ENCODE results near the gene PAPSS2. TPM values are rescaled to one million over a fixed set of nuclear protein-coding genes. Genes with fewer than 3 reads are reported as not detected.
"Not testable (repeated sequence)": the region's sequence is repeated elsewhere in the genome, so short reads cannot be mapped to it uniquely, and the experiment has no call there.

Gene PAPSS2
- total RNA-seq, 1 experiment from 2014 or later: 76.3 TPM

DNA sequence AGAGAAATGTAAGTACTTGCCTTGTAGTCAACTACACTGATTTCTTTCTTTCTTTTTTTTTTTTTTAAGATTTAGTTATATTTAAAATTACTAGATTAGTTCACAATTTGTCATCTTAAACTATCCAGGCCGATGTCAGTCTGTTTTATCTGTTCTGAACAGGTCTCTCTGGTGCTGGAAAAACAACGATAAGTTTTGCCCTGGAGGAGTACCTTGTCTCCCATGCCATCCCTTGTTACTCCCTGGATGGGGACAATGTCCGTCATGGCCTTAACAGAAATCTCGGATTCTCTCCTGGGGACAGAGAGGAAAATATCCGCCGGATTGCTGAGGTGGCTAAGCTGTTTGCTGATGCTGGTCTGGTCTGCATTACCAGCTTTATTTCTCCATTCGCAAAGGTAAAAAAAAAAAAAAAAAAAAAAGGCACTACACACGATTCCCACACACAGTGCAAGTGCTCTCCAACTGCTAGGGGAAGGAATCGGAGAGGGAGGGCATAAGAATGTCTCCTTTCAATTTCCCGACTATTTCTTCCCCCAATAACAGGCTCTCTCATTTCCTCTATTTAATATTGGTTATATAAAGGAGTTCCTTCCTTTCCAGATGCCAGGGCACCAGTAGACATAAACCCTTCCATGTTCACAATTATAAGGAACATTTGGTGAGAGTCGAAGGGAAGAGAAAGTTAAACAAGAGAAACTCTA lies 53.4 kb downstream of the PAPSS2 start:
- H3K4me1 ChIP-seq (replicated peaks): no peaks in the 10 kb centered on the region
- H3K27ac ChIP-seq: no peak overlapping the region
- H3K36me3 ChIP-seq: peaks cover 75% of the 10 kb centered on the region

DNA sequence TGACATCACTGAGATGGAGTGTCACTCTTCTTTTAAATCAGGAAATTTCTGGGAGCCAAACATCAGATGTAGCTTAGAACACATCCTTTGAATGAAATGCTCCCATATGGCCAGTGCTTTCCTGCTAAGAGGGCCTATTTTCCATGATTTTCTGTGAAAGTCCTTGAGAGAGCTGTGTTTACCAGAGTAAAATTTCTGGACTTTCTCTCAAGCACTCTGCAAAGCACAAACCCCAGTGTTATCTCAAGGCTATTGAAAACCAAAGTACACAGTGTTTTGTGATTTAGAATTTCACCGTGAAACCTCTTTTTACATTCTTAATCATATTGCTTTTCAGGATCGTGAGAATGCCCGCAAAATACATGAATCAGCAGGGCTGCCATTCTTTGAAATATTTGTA lies 54.0 kb downstream of the PAPSS2 start:
- Histone ChIP-seq H3K9me3 (replicated peaks) (no peaks in the 10 kb centered on the region), H3K27ac (no peak overlapping the region), H3K4me3 (no peak overlapping the region), H3K27me3 (replicated peaks) (no peaks in the 10 kb centered on the region), H3K4me1 (replicated peaks) (no peaks in the 10 kb centered on the region), H3K36me3 (peaks cover 75% of the 10 kb centered on the region)
- no peak for DNase-seq (ENCODE audit: low read depth in 1 of 2, low spot score in 2 of 2)

More for the DNA sequence above, 53.4 kb downstream of the PAPSS2 start:
- DNase-seq (ENCODE audit: low read depth in 1 of 2, low spot score in 2 of 2): no peak
- Histone ChIP-seq H3K9me3 (replicated peaks) (no peaks in the 10 kb centered on the region), H3K27me3 (replicated peaks) (no peaks in the 10 kb centered on the region), H3K4me3 (no peak overlapping the region)

DNA sequence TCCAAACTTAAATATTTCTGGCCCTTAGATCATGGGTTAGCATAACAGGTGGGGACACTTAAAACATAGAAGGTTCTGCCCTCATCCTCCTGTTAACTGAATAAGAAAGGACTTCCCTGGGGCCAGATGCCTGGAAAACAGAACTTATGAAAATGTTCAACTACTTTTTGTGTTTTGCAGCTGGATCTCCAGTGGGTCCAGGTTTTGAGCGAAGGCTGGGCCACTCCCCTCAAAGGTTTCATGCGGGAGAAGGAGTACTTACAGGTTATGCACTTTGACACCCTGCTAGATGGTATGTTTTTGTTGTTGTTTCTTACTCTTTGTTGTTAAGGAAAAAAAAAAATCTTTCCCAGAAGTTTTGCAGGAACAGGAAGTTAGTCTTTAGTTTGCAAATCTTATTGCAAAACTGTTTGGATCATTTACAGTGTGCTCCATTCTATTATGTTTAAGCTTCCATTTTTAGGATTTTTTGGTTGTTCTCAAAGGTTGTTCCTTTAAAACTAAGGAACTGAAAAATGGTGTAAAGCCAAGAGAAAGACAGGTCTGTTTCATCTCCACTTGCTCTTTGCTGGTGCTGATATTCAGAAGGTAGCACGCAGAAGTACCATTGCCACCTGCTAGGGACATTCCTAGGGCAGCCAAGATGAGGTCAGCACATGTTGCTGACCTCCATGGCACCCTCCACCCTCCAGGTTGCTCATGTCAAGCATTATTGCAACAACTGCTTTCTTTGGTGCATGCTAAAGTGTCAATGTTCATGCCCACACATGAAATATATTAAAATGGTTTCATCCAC lies 56.1 kb downstream of the PAPSS2 start:
- Histone ChIP-seq H3K36me3 (peaks cover 63% of the 10 kb centered on the region), H3K27me3 (replicated peaks) (no peaks in the 10 kb centered on the region), H3K4me1 (replicated peaks) (peaks cover under 1% of the 10 kb centered on the region; the same call in 1 of the 2 replicates), H3K4me3 (no peak overlapping the region), H3K27ac (no peak overlapping the region), H3K9me3 (replicated peaks) (no peaks in the 10 kb centered on the region)
- no peak for DNase-seq (ENCODE audit: low read depth in 1 of 2, low spot score in 2 of 2)

DNA sequence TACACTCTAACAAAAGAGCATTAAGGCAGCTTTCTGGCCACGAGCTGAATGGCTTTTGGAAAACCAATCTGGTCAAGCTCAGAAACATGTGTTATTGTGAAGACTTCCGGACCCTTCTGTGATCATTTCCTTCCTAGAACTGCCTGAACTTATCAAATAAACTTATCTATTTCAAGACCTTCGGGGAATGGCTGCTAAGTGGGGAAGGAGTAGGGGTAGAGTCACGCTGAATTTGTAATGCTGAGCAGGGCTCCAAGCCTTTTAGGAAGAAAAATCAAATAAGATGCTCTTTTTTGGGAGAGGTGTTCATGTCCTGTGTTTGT lies 56.6 kb downstream of the PAPSS2 start:
- Histone ChIP-seq H3K27me3 (replicated peaks) (no peaks in the 10 kb centered on the region), H3K9me3 (replicated peaks) (no peaks in the 10 kb centered on the region), H3K4me3 (no peak overlapping the region), H3K27ac (no peak overlapping the region), H3K4me1 (replicated peaks) (peaks cover 4% of the 10 kb centered on the region), H3K36me3 (peaks cover 62% of the 10 kb centered on the region)
- DNase-seq (ENCODE audit: low read depth in 1 of 2, low spot score in 2 of 2): no peak

DNA sequence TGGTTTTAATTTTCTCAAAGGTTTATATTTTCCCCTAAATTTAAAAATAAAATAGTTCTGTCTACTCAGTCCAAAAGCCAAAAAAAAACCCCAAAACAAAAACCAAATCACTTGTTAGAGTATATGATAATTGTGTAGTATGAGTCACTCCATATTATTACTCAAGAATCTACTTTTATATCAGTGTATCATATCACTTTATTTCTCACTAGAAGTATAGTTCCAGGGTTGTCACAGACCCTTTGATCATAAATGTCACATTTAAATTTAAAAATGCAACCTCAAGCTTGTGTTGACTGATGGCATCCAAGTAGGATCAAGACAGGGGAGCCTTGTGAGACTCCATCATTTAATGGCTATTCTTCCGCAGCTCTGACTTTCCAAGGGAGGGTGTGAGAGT lies 61.0 kb downstream of the PAPSS2 start:
- Histone ChIP-seq H3K27ac (no peak overlapping the region), H3K27me3 (replicated peaks) (no peaks in the 10 kb centered on the region), H3K36me3 (peaks cover 30% of the 10 kb centered on the region), H3K4me3 (no peak overlapping the region), H3K9me3 (replicated peaks) (no peaks in the 10 kb centered on the region), H3K4me1 (replicated peaks) (peaks cover 11% of the 10 kb centered on the region)
- no peak for DNase-seq (ENCODE audit: low read depth in 1 of 2, low spot score in 2 of 2)

DNA sequence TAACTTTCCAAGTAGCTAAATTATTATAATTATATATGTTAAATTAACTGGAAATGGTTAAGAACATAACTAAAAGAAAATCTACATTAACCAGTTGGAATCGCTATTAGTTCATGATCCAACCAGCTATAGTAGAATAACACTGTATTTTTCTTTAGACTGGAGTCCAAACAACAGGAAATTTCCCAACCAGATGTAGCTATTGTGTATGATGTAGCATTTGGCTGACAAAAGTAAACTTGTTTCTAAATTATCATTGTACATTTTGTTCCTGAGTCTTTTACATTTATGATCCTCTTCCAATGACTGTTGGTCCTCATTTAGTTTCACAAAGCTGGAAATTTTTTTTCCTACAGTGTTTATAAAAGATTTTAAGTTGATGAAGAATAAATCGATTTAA lies 62.1 kb downstream of the PAPSS2 start:
- Histone ChIP-seq H3K4me1 (replicated peaks) (peaks cover 11% of the 10 kb centered on the region), H3K36me3 (peaks cover 19% of the 10 kb centered on the region), H3K27ac (no peak overlapping the region), H3K27me3 (replicated peaks) (no peaks in the 10 kb centered on the region), H3K9me3 (replicated peaks) (no peaks in the 10 kb centered on the region), H3K4me3 (no peak overlapping the region)
- DNase-seq (ENCODE audit: low read depth in 1 of 2, low spot score in 2 of 2): no peak

DNA sequence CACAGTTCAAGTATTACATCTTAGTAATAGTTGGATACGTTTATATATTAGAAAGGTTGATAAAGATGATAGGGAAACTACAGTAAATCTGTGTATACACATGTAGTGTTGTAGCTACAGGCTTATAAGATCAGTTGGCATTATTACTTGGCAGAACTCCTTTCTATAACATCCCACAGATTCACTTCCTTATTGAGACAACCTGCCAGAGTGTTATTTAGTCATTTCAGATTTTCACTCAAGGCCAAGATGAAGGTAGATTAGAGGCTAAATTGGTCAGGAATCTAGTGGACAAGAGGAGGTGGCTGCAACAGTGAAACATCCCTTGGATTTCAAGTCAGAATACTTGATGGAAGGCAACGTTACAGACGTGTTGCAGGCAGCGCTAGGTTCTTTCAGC lies 63.0 kb downstream of the PAPSS2 start:
- no peaks in the 10 kb centered on the region for H3K9me3 ChIP-seq (replicated peaks)
- no peak overlapping the region for H3K4me3 ChIP-seq
- peaks cover 11% of the 10 kb centered on the region for H3K4me1 ChIP-seq (replicated peaks)
- H3K36me3 ChIP-seq: peaks cover 16% of the 10 kb centered on the region
- no peak for DNase-seq (ENCODE audit: low read depth in 1 of 2, low spot score in 2 of 2)
- H3K27ac ChIP-seq: no peak overlapping the region
- no peaks in the 10 kb centered on the region for H3K27me3 ChIP-seq (replicated peaks)

DNA sequence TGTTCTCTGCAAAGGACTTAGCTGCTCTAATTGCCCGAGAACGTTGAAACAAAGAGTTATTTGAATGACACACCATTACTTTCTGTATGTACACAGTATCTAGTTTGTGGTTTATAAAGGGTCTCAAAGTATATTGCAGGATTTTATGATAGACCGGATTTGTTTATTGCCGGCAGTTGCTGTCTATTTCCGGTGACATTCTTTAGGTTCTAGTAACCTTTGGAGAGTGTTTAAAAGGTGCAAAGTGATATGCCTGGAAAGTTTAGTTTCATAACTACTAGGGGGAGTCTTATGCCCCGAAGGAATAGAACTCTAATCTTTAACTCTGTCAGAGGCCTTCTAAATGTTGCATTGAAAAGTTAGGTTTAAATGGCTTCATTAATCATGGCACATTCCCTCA lies 63.8 kb downstream of the PAPSS2 start:
- peaks cover 19% of the 10 kb centered on the region for H3K36me3 ChIP-seq
- H3K4me1 ChIP-seq (replicated peaks): peaks cover 11% of the 10 kb centered on the region
- H3K27ac ChIP-seq: no peak overlapping the region
- H3K9me3 ChIP-seq (replicated peaks): no peaks in the 10 kb centered on the region
- no peak for DNase-seq (ENCODE audit: low read depth in 1 of 2, low spot score in 2 of 2)
- no peaks in the 10 kb centered on the region for H3K27me3 ChIP-seq (replicated peaks)
- H3K4me3 ChIP-seq: no peak overlapping the region

DNA sequence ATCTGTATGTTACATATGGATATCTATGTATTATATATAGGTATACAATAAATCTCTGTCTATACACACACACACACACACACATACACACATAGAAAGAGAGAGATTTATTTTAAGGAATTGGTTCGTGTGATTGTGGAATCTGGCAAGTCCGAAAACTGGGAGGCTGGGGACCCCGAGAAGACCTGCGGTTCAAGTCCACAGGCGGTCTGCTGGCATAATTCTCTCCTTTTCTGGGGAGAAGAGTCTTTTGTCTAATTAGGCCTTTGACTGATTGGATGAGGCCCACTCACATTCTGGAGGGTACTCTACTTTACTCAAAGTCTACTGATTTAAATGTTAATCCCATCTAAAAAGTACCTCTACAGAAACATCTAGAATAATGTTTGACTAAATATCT lies 65.1 kb downstream of the PAPSS2 start:
- Histone ChIP-seq H3K27ac (no peak overlapping the region), H3K27me3 (replicated peaks) (no peaks in the 10 kb centered on the region), H3K36me3 (peaks cover 19% of the 10 kb centered on the region), H3K9me3 (replicated peaks) (no peaks in the 10 kb centered on the region), H3K4me3 (no peak overlapping the region), H3K4me1 (replicated peaks) (peaks cover 11% of the 10 kb centered on the region)
- DNase-seq (ENCODE audit: low read depth in 1 of 2, low spot score in 2 of 2): no peak

DNA sequence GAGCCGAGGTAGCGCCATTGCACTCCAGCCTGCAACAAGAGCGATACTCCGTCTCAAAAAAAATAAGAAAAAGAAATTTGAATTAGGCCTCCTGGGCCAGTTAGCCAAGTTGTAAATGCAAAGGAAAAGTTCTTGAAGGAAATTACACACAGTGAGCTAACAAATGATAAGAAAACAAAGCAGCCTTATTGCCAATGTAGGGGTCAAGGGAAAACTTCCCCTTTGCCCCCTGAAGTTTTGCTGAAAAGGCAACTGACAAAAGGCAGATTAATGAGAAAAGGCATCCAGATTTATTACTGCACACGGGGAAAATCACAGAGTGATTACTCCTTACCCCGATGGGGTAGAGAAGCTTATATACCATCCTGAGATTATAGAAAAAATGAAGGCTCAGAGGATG lies 70.3 kb downstream of the PAPSS2 start:
- no peaks in the 10 kb centered on the region for H3K27me3 ChIP-seq (replicated peaks)
- H3K4me3 ChIP-seq: no peak overlapping the region
- peaks cover 30% of the 10 kb centered on the region for H3K36me3 ChIP-seq
- H3K4me1 ChIP-seq (replicated peaks): peaks cover 3% of the 10 kb centered on the region
- no peaks in the 10 kb centered on the region for H3K9me3 ChIP-seq (replicated peaks)
- no peak overlapping the region for H3K27ac ChIP-seq
- no peak for DNase-seq (ENCODE audit: low read depth in 1 of 2, low spot score in 2 of 2)

DNA sequence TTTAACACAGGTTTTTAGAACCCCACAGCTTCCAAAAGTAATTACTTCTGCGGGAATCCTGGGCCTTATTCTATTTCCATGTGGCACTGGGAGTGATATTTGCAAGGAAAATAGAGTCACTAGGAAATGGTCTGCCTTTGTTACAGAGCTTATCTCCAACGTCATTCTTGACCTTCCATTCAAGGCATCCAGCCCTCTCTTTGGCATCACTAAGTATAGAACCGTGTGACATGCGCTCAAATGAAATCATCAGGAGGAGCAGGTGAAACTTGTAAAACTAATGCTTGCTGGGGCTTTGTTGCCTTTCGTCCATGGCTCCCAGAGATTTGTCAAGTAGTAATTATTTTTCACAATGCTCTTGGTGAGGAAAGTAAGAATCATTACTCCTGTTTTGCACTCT lies 73.4 kb downstream of the PAPSS2 start:
- Histone ChIP-seq H3K9me3 (replicated peaks) (no peaks in the 10 kb centered on the region), H3K27ac (no peak overlapping the region), H3K36me3 (peaks cover 19% of the 10 kb centered on the region), H3K4me3 (no peak overlapping the region), H3K4me1 (replicated peaks) (peaks cover 5% of the 10 kb centered on the region), H3K27me3 (replicated peaks) (no peaks in the 10 kb centered on the region)
- no peak for DNase-seq (ENCODE audit: low read depth in 1 of 2, low spot score in 2 of 2)

DNA sequence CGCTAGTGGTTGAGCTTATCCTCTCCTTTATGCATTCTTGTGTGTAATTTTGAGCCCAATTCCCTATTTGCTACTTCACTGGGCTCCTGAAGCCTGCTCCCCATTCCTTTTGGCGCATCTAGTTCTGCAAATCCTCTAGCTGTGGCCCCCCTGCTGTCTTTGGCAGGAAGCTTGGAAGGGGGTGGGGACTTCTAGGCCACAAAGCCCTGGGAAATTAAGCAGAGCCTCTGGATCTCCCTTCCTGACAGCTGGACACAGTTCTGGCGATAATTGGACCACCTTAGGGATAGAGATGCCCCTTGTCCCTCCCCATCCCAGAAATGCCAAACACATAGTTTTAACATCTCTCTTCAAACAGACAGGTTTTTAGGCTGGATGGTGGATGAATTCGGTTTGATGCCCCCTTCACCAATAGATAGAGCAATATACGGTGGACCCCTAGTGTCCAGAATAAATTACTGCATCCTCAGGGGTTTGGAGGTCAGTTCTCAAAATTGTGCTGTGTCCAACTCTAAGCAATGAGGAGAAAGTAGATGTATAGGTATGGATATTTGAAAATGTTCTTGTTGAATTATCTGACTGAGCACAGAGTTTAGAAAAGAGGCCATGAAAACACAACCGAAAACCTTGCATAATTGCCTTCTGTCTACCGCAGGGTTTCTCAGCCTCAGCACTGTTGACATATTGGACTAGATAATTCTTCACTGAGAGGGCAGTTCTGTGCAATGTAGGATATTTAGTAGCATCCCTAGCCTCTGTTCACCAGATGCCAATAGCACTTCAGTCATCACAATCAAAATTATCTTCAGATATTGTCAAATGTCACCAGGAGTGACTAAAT lies 75.5 kb downstream of the PAPSS2 start:
- peaks cover 5% of the 10 kb centered on the region for H3K4me1 ChIP-seq (replicated peaks)
- no peaks in the 10 kb centered on the region for H3K27me3 ChIP-seq (replicated peaks)
- peaks cover 16% of the 10 kb centered on the region for H3K36me3 ChIP-seq
- peak in 1 of 2 experiments; percentile 64 for DNase-seq (ENCODE audit: low read depth in 1 of 2, low spot score in 2 of 2)
- no peak overlapping the region for H3K4me3 ChIP-seq
- H3K9me3 ChIP-seq (replicated peaks): no peaks in the 10 kb centered on the region
- no peak overlapping the region for H3K27ac ChIP-seq

DNA sequence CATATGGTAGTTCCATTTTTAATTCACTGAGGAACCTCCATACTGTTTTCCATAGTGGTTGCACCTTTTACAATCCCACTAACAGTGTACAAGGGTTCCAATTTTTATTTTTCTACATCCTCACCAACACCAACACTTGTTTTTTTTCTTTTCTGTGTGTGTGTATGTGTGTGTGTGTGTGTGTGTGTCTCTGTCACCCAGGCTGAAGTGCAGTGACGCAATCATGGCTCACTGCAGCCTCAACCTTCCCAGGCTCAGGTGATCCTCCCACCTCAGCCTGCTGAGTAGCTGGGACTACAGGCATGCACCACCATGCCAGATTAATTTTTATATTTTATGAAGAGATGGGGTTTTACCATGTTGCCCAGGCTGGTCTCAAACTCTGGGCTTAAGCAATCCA lies 78.6 kb downstream of the PAPSS2 start:
- not testable (repeated sequence) for H3K9me3 ChIP-seq (replicated peaks); DNase-seq (ENCODE audit: low read depth in 1 of 2, low spot score in 2 of 2); H3K4me3 ChIP-seq; H3K27me3 ChIP-seq (replicated peaks); H3K4me1 ChIP-seq (replicated peaks); H3K27ac ChIP-seq
- H3K36me3 ChIP-seq: peaks cover 29% of the 10 kb centered on the region

DNA sequence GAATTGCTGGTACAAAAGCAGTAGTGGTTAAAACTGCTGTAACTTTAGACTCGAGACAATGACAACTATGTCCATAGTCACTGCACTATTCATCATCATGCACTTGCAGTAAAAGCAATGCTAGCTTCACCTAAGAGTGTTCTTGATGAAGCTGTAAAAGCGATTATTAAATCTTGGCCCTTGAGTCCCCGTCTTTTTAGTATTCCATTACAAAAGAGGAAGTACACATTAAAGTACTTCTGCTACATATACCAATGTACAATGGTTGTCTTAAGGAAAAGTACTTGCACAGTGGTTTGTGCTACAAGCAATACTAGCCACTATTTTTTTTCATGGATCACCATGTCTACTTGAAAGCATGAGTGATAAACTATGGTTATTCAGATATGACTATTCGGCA lies 80.0 kb downstream of the PAPSS2 start:
- no peaks in the 10 kb centered on the region for H3K27me3 ChIP-seq (replicated peaks)

More for the DNA sequence above, 80.0 kb downstream of the PAPSS2 start:
- Histone ChIP-seq H3K36me3 (peaks cover 43% of the 10 kb centered on the region), H3K4me1 (replicated peaks) (peaks cover 5% of the 10 kb centered on the region), H3K27ac (no peak overlapping the region), H3K9me3 (replicated peaks) (no peaks in the 10 kb centered on the region), H3K4me3 (no peak overlapping the region)
- no peak for DNase-seq (ENCODE audit: low read depth in 1 of 2, low spot score in 2 of 2)
